ENCODE measurements around the gene KIAA0232. TPM values are rescaled to one million over a fixed set of nuclear protein-coding genes. Genes with fewer than 3 reads are reported as not detected.

KIAA0232 gene
- 23.0 and 32.1 TPM in 2 replicates for total RNA-seq

- DNase-seq (ENCODE audit: low read depth): no peak
- Histone ChIP-seq H3K27me3 (ENCODE audit: control insufficient read depth, insufficient read depth, low read length) (no peaks in the 10 kb centered on the region), H3K4me3 (ENCODE audit: low read depth, low read length) (peak within 1 kb of the TSS; percentile 98), H3K36me3 (ENCODE audit: control insufficient read depth, insufficient read depth, low read length) (no peaks in the 10 kb centered on the region)
- no peak for TF ChIP-seq CTCF (IDR thresholded peaks at IDR 0.05; ENCODE audit: insufficient read depth, low read length, poor library complexity, severe bottlenecking)
These were observed at the start of gene KIAA0232 for GRCh38 chr4:6782147-6782845. KIAA0232 (plus strand) TSS chr4:6782727; CDS start chr4:6824454, 41,727 bp downstream.

GRCh38 chr4:6733358-6734164, 49.0 kb upstream of the KIAA0232 start:
- no peaks in the 10 kb centered on the region for H3K27me3 ChIP-seq (ENCODE audit: control insufficient read depth, insufficient read depth, low read length)
- no peak overlapping the region for H3K4me3 ChIP-seq (ENCODE audit: low read depth, low read length)

GRCh38 chr4:6734165-6734786, 48.3 kb upstream of the KIAA0232 start:
- DNase-seq (ENCODE audit: low read depth): no peak
- H3K4me3 ChIP-seq (ENCODE audit: low read depth, low read length): no peak overlapping the region
- no peaks in the 10 kb centered on the region for H3K27me3 ChIP-seq (ENCODE audit: control insufficient read depth, insufficient read depth, low read length)
- no peak for TF ChIP-seq CTCF (IDR thresholded peaks at IDR 0.05; ENCODE audit: insufficient read depth, low read length, poor library complexity, severe bottlenecking)
- H3K36me3 ChIP-seq (ENCODE audit: control insufficient read depth, insufficient read depth, low read length): no peaks in the 10 kb centered on the region

More at GRCh38 chr4:6733358-6734164, 49.0 kb upstream of the KIAA0232 start:
- no peak for DNase-seq (ENCODE audit: low read depth)
- no peaks in the 10 kb centered on the region for H3K36me3 ChIP-seq (ENCODE audit: control insufficient read depth, insufficient read depth, low read length)
- TF ChIP-seq CTCF (IDR thresholded peaks at IDR 0.05; ENCODE audit: insufficient read depth, low read length, poor library complexity, severe bottlenecking): no peak

GRCh38 chr4:6739920-6740319, 42.6 kb upstream of the KIAA0232 start:
- TF ChIP-seq CTCF (IDR thresholded peaks at IDR 0.05; ENCODE audit: insufficient read depth, low read length, poor library complexity, severe bottlenecking): no peak
- no peaks in the 10 kb centered on the region for H3K27me3 ChIP-seq (ENCODE audit: control insufficient read depth, insufficient read depth, low read length)
- no peak for DNase-seq (ENCODE audit: low read depth)
- H3K4me3 ChIP-seq (ENCODE audit: low read depth, low read length): no peak overlapping the region
- no peaks in the 10 kb centered on the region for H3K36me3 ChIP-seq (ENCODE audit: control insufficient read depth, insufficient read depth, low read length)

GRCh38 chr4:6740347-6740746, 42.2 kb upstream of the KIAA0232 start:
- no peak for TF ChIP-seq CTCF (IDR thresholded peaks at IDR 0.05; ENCODE audit: insufficient read depth, low read length, poor library complexity, severe bottlenecking)
- Histone ChIP-seq H3K36me3 (ENCODE audit: control insufficient read depth, insufficient read depth, low read length) (no peaks in the 10 kb centered on the region), H3K4me3 (ENCODE audit: low read depth, low read length) (no peak overlapping the region), H3K27me3 (ENCODE audit: control insufficient read depth, insufficient read depth, low read length) (no peaks in the 10 kb centered on the region)
- DNase-seq (ENCODE audit: low read depth): no peak

Measured in kidney epithelial cell (primary cell).